HG03097 (cell line): Measurements from ENCODE around the gene WDR70.
"Not testable (repeated sequence)": the region's sequence is repeated elsewhere in the genome, so short reads cannot be mapped to it uniquely, and the experiment has no call there.

Experiments
- ATAC-seq: cut with Tn5 transposase; IDR thresholded peaks from one replicate; pipeline ENCODE4 v1.9.1; 2021; ENCODE audit not compliant: unreplicated experiment, low FRiP score

Gene WDR70

DNA sequence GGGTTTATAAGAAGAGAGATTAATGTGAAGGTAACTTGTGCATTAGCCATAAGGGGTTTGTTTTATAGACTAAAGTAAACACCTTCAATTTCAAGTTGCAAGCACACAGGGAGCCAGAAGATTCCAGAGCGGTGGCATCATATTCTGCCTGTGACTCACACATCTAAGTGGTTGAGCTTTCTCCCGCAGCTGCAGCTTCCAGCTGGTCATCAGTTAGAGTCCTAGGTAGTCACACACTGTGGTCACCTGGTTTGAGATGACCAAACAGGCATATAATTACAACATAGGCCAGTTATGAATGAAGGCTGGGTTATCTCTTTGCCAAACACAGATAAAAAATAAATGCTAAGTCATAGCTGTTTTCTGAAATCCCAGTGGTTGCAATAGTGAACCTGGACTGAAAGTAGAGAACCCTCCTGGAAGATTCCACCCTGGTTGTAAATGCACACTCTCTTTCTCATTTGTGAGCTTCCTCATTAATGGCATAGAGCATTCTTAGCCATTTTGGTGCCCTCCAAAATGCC lies 289.5 kb downstream of the WDR70 start:
- ATAC-seq, result no peak

DNA sequence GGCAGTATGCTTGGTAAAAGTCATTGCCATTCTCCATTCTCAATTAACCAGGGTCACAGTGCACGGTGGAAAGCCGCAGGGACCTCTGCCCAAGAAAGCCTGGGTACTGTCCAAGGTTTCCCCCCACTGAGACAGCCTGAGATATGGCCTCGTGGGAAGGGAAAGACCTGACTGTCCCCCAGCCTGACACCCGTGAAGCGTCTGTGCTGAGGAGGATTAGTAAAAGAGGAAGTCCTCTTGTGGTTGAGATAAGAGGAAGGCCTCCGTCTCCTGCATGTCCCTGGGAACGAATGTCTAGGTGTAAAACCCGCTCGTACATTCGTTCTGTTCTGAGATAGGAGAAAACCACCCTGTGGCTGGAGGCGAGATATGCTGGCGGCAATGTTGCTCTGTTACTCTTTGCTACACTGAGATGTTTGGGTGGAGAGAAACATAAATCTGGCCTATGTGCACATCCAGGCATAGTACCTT lies 293.0 kb downstream of the WDR70 start:
- ATAC-seq, result peak; percentile 57

DNA sequence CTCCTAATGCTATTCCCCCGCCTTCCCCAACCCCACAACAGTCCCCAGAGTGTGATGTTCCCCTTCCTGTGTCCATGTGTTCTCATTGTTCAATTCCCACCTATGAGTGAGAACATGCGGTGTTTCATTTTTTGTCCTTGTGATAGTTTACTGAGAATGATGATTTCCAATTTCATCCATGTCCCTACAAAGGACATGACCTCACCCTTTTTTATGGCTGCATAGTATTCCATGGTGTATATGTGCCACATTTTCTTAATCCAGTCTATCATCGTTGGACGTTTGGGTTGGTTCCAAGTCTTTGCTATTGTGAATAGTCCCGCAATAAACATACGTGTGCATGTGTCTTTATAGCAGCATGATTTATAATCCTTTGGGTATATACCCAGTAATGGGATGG lies 295.2 kb downstream of the WDR70 start:
- not testable (repeated sequence) for ATAC-seq

DNA sequence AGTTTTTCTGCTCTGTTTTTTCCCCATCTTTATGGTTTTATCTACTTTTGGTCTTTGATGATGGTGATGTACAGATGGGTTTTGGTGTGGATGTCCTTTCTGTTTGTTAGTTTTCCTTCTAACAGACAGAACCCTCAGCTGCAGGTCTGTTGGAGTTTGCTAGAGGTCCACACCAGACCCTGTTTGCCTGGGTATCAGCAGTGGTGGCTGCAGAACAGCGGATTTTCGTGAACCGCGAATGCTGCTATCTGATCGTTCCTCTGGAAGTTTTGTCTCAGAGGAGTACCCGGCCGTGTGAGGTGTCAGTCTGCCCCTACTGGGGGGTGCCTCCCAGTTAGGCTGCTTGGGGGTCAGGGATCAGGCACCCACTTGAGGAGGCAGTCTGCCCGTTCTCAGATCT lies 300.2 kb downstream of the WDR70 start:
- ATAC-seq, result not testable (repeated sequence)

DNA sequence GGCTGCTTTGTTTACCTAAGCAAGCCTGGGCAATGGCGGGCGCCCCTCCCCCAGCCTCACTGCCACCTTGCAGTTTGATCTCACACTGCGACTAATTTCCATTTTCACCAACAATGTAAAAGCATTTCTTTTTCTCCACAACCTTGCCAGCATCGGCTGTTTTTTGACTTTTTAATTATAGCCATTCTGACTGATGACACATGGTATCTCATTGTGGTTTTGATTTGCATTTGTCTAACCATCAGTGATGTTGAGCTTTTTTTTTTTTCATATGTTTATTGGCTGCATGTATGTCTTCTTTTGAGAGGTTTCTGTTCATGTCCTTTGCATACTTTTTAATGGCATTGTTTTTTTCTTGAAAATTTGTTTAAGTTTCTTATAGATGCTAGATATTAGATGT lies 300.8 kb downstream of the WDR70 start:
- ATAC-seq, result not testable (repeated sequence)

DNA sequence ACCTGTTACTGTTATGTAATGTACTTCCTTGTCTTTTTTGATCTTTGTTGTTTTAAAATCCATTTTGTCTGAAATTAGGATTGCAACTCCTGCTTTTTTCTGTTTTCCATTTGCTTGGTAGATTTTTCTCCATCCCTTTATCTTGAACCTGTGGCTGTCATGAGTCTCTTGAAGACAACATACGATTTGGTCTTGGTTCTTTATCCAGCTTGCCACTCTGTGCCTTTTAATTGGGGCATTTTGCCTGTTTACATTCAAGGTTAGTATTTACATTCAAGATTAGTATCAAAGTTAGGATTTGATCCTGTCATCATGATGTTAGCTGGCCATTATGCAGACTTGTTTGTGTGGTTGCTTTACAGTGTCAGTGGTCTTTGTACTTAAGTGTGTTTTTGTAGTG lies 304.0 kb downstream of the WDR70 start:
- no peak for ATAC-seq

DNA sequence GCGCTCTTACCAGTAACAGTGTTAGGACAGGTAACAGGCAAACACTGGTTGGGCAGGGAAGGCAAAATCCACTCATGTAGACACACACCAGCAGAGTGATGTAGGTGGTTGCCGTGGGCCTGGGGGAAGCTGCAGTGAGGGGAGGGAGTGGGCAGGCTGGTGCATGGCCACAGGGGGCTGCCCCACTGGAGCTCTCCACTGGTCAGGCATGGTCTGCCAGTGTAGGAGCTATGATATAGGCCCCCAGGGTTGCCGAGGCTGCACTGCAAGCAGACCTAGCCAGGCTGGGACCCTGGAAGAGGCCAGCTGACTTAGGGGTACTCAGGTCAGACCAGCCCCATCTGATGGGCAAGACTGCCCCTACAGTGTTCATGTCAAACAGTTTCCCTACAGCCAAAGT lies 306.1 kb downstream of the WDR70 start:
- ATAC-seq, result no peak

DNA sequence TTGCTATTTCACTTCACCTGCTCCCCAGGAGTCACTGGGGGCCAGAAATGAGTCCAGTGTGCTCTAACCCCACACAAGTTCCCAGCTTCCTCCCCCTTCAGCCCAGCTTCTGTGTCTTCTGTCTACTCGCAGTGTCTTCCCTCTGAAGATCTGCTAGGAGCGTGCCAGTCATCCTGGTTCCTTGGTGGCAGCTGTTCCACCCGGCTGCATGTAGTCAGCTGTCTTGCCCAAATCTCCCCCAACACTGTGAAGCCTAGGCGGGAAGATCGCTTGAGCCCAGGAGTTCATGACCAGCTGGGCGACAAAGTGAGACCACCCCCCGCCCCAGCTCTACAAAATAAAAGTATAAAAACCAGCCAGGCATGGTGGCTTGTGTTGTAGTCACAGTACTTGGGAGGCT lies 306.7 kb downstream of the WDR70 start:
- ATAC-seq, result no peak

DNA sequence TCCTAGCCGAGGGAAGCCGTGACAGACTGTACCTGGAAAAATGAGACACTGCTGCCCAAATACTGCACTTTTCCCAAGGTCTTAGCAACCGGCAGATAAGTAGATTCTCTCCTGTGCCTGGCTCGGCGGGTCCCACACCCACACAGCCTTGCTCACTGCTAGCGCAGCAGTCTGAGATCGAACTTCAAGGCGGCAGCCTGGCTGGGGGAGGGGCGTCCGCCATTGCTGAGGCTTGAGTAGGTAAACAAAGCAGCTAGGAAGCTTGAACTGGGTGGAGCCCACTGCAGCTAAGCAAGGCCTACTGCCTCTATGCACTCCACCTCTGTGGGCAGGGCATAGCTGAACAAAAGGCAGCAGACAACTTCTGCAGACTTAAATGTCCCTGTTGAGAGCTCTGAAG lies 309.8 kb downstream of the WDR70 start:
- ATAC-seq, result not testable (repeated sequence)

DNA sequence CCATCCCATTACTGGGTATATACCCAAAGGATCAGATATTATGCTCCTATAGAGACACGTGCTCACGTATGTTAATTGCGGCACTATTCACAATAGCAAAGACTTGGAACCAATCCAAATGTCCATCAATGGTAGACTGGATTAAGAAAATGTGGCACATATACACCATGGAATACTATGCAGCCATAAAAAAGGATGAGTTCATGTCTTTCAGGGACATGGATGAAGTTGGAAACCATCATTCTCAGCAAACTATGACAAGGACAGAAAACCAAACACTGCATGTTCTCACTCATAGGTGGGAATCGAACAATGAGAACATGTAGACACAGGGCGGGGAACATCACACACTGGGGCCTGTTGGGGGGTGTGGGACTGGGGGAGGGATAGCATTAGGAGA lies 315.2 kb downstream of the WDR70 start:
- ATAC-seq, result not testable (repeated sequence)

DNA sequence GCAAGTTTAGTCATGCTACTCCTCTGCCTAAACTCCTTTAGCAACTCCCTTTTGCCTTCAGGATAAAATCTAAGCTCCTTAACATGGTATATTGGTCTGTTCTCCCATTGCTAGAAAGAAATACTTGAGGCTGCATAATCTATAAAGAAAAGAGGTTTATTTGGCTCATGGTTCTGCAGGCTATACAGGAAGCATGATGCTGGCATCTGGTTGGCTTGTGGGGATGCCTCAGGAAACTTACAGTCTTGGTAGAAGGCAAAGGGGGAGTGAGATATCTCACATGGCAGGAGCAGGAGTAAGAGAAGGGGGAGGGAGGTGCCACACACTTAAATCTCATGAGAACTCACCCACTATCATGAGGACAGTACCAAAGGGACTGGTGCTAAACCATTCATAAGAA lies 315.7 kb downstream of the WDR70 start:
- no peak for ATAC-seq

DNA sequence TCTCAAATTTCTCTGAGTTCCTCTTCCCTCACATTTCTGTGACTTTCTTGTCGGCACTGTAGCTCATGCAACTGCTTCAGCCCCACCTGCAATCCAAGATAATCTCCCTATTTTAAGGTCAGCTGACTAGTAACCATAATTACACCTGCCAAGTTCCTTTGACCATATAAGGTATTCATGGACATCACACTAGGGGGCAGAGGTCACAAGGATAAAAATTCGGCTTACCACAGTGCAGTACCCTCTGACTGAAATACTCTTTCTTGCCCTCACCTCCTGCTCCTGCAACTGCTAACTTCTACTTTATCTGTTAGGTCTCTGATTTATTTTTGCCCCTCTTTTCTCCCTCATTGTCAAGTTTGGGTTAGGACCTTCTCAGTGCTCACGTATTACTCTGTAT lies 316.5 kb downstream of the WDR70 start:
- ATAC-seq, result no peak

DNA sequence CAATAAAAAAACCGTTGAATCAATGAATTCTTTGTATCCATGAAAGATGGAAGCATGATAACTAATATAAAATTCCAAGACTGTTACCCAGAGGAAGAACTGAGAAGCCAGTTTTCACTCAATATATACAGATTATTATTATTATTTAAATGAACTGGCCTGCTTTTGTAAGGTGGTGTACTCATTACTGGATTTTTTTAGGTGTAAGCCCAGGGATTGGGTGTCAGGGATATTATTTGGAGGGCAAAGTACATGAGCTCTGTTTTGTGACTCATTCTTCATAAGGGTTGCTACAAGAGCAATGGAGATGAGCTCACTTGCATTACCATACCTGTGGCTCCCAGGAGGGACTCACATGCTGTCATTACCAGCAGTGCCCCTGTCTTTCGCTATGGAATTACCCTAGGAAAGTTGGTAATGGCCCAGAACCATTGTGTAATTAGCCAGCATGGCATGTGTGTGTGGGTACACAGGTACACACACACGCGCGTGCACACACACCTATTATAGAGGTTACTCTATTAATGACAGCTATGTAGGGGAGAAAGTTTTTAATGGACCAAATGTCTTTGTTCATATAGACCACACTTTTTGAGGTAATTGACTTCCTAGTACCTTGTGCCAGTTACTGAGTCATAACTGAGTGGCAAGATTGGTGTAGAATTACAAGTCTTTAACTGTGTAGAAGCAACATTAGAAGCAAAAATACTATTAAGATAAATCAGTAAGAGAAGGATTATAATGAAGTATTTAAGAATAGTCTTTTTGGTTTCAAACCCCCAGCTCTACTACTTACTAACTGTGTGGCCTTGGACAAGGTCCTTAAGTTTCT lies 317.3 kb downstream of the WDR70 start:
- ATAC-seq, result no peak

DNA sequence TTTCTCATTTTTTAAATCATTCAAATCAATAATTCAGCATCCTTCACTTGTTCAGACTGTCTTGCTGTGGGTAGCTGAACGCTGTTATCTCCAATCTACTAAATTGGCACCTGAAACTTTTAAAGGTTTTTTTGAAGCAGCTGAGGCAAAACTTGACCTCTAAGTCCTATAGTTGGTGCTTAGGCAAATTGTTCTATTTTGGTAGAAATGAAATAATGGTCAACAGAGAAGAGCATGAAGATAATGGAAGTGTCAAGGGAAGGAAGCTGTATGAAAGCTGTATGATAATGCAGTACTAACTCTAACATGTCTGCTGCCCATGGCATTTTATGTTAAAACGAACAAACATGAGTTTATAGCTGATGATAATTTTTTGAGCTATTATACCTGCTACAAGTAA lies 322.8 kb downstream of the WDR70 start:
- no peak for ATAC-seq

DNA sequence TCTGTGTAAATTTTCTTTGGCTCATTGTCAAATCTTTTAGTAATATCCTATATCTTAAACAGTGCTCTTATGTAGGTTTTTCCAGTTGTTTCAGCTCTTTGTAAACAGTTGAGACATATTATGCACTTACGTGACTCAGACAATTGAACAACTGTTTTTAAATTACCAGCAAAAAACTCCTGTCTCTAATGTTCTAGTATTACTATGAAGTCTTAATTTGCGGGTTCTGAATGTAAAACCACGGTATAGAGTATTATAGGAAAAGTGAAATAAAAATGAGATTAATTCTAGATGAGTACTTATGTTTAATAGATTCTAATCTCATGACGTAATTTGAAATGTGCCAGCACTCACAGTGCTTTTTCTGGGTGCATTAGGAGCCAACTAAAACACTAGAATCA lies 324.7 kb downstream of the WDR70 start:
- no peak for ATAC-seq

DNA sequence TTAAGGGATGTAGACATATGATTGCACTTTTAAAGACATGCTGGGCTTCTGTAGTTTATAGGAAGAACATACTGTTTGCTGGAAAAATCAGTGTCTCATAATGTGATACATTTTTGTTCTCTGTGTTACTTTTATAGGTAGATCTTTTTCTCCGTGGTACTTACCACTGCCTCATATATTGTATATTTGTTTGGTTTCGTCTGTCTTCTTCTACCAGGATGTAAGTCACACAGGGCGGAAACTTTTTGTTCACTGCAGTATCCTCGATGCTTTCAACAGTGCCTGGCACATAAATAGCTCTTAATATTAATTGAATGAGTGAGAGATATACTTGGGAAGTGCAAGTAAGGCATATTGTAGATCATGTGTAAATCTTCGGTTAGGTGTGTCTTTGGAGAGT lies 325.3 kb downstream of the WDR70 start:
- ATAC-seq, result no peak

DNA sequence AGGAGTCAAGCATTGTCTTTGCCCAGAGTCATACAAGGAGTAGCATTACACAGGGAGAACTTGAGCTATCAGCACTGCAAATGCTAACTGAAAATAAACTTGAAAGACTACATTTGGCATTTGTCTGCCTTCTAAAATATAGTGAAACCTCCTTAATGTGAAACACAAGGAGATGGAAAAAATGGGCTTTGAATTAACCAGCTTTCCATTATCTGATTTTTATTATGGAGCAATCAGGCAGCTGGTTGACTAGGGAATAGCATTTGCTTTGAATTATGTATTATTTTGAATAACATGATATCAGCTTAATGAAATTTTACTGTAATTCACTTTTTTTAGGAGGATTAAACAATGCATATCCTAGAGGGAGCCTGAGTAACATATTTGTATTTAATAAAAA lies 329.9 kb downstream of the WDR70 start:
- no peak for ATAC-seq

DNA sequence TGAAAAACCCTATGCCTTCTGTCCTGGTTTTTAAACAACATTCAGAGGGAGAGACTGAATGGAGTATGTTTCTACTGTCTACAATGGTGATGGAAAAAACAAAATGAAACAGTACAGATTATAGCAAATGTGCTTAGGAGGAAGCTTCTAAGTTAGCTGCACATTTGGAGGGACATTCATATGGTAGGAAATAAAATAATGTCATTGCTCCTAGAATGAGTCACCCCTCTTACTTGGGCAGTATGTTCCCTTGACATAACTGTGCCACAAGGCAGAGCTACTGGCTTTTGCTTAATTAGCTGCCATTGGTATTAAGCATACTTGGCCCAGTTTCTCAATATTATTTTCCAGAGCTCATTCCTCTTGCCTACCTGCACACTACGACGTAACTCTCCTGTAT lies 331.8 kb downstream of the WDR70 start:
- ATAC-seq, result no peak

DNA sequence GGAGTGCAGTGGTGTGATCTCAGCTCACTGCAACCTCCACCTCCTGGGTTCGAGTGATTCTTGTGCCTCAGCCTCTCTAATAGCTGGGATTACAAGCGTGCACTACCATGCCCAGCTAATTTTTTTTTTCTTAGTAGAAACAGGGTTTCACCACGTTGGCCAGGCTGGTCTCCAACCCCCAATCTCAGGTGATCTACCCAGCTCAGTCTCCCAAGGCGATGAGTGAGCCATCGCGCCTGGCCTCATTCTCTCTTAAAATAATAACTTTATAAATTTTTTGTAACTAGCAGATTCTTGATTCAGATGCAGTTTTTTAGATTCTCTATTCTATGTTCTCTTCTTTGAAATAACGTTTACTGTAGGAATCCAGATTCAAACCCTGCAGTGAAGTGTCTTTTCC lies 333.6 kb downstream of the WDR70 start:
- no peak for ATAC-seq

DNA sequence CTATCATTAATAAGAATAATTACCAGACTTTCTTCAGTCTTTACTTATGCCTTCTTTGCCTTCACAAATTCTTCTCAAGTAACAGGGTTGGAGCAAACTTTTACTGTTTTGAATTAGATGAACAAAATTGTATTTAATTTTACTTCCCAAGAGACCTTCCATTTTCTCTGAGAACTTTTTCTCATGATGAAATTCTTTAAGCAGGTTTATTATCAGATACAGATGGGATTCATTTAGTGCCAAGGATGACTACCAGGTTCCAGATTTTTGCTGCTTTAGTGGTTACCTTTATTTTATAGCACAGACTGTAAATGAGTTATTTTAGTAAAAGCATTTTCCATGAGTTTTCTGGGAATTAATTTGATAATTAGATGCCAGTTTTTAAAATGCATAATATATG lies 335.6 kb downstream of the WDR70 start:
- no peak for ATAC-seq

DNA sequence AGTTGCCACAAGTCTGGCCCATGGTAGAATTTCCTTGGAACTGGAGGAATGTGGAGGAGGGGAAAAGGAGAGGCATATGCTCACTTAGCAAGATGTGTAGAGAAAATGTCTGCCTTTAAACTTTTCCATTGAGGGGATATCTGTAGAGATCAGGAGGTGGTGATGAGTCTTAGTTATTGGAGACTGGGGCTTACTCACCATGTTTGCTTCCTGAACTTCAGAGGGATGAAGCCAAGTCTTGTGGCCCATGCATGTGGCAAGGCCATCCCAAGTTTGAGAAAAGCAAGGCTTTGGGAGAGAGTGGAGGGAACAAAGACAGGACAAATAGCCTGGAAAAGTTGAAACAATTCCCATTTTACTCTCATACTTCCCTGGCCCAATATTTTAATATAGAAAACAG lies 336.2 kb downstream of the WDR70 start:
- ATAC-seq, result no peak

DNA sequence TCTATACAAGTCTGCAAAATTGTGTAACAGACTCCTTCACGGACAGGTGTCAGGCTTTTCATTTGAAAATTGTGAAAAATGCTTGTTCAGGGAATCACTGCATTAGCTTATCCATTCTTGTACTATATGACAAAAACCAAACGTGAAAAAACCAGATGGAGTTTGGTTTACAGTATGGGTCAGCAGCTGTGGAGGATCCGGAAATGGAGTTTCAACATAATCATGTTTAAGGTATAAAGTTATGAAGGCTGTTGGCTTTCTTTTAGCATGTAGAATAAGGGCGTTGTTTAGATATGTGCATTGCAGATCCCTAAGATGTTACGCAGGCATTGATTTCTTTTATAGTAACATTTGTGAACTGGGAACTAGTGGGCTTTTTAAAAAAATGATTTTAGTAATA lies 336.9 kb downstream of the WDR70 start:
- no peak for ATAC-seq
